Kasumi-1 (cell line): ENCODE results near the gene HAGH.

Experiments
- DNase-seq, 2 experiments: peaks; one replicate each; lab custom pipeline; 2025; lab: John Stamatoyannopoulos, UW

Gene HAGH

DNA sequence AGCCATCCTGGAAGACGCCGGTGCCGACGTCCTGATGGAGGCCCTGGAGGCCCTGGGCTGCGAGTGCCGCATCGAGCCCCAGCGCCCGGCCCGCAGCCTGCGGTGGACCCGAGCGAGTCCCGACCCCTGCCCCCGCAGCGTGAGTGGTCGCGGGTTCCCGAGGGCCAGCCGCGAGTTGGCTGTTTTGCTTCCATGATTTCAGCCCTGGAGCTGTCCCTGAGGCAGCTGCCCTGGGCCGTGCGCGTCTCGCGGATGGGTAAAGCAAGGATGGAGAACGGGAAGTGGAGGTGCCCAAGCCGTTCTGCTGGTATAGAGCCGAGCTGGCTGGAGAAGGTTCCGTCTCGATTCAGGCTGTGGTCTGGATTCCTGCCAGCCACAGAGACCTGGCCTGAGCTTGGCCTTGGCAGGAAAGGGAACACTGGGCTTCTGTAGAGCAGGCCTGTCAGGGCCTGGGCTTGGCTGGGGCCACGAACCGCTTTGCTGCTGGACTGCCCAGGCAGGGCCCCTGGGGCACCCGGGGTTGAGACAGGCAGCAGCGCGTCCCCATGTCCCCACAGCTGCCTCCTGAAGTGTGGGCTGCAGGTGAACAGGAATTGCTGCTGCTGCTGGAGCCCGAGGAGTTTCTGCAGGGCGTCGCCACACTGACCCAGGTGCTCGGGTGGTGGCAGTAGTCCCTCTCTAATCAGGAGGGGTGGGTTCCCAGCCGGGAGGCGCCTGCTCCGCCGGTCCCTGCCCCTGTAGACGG is 52.8 kb downstream of the HAGH start:
- peak; percentile 9 to 17 for DNase-seq

DNA sequence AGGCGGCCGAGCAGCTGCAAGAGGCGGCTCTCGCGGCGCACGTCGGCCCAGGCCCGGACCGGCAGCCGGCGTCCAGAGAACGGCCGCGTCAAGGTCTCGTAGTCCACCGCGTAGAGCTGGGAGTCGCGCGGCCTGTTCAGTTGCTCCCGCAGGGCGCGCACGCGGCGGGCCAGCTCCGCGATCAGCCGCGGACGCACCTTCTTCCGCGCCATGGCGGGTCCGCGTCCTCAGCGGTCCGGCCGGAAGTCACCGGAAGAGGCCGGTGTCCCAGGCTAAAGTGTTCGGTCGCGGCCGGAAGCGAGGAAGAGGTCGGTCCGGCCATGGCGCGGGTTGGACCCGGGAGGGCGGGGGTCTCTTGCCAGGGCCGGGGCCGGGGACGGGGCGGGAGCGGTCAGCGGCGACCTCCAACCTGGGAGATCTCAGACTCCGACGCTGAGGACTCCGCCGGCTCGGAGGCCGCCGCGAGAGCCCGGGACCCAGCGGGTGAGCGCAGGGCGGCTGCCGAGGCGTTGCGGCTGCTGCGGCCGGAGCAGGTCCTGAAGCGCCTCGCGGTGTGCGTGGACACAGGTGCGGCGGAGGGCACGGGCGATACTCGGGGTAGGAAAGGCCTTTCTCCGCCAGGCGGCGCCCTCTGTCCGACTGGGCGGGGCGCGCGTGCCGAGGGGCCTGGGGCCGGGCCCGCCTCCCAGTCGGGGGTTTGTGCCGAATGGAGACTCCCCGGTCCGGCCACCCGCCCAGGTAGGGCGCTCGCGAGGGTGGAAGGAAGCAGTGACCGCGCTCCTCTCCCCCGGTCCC is 53.5 kb downstream of the HAGH start, which contains the start of gene MRPS34:
TSS of gene MRPS34 (minus strand) at position 227 of the 795 bp plus-strand sequence. CDS start at position 212, 15 bp downstream.
- DNase-seq = peak; percentile 30 to 34

DNA sequence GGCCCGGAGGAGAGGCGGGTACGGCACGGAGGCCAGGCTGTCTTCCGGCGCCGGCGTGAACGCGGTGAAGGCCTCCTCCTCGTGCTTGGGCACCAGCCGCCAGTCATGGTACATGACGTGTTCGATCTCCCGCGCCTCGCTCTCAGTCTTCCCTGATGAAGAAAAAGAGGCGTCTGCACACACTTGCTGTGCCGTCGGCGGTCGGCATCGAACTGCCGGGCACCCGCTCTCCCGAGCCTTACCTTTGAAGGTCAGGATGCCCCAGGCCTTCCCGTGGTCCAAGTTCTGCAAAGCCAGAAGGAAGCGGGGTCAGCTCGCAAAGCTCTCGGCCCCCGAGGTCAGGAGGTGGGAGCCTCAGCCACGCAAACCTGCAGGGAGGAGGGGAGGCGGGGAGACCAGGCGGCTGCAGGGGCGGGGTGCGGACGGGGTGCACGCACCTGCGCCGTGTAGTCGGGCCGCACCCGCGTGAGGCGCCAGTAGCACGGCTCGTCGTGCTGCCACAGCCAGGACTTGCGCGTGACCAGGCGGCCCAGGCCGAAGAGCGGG is 54.2 kb downstream of the HAGH start, which contains the start of gene EME2:
TSS of gene EME2 (plus strand) at position 449 of the 546 bp plus-strand sequence. CDS start 418 bp downstream, outside the sequence.
- DNase-seq = peak in 1 of 2 experiments; percentile 2

DNA sequence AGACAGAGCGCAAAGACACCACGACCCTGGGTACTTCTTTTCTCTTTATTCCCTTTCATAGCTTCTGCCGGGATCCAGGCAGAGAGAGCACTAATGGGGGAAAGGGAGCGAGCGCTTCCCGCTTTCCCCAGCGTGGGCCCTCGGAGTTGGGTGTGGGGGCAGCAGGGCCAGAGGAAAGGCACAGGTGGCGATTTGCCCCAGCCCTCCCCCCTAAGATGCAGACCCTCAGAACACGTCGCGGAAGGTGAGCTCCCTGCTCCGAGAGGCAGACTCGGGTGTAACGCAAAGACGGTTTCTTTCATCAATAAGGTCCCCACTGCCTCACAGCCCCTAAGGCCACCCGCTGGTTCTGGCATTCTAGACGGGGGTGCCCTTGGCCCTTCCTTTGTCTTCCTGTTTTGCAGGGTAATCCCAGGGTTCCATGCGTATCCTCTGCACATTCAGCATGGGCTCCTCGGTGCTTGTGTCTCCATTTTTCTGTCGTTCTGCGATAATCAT is 54.7 kb downstream of the HAGH start:
- DNase-seq = no peak

DNA sequence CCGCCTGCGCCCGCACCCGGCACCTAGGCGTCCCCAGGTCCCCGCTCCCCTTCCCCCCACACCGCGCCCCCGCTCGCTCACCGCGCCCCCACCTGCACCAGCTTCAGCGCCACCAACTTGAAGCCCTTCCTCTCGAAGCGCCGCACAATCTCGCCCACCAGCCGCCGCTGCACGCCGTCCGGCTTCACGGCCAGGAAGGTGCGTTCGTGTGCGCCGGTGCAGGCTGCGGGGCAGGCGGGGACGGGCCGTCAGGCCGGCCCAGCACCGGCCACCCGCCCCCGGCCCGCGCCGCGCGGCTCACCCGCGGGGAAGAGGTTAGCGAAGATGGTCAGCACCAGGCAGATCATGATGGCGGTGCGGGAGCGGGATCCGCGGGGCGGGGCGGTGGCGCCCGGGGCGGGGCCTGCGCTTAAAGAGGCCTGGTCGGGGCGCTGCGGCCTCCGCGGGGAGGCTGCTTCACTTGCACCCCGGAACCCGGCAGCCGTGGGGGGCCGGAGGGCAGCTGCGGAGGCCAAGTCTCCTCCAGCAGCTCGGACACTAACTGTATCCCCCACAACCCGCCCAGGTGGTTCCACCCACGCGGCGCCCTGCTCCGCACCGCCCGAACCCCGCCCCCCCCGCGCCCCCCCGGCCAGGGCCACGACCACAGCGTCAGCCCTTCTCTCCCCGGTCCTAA is 55.3 kb downstream of the HAGH start, which contains the start of gene NME3:
TSS of gene NME3 (minus strand) at position 356 of the 676 bp plus-strand sequence. CDS start at position 347, 9 bp downstream.
- DNase-seq = peak; percentile 5

DNA sequence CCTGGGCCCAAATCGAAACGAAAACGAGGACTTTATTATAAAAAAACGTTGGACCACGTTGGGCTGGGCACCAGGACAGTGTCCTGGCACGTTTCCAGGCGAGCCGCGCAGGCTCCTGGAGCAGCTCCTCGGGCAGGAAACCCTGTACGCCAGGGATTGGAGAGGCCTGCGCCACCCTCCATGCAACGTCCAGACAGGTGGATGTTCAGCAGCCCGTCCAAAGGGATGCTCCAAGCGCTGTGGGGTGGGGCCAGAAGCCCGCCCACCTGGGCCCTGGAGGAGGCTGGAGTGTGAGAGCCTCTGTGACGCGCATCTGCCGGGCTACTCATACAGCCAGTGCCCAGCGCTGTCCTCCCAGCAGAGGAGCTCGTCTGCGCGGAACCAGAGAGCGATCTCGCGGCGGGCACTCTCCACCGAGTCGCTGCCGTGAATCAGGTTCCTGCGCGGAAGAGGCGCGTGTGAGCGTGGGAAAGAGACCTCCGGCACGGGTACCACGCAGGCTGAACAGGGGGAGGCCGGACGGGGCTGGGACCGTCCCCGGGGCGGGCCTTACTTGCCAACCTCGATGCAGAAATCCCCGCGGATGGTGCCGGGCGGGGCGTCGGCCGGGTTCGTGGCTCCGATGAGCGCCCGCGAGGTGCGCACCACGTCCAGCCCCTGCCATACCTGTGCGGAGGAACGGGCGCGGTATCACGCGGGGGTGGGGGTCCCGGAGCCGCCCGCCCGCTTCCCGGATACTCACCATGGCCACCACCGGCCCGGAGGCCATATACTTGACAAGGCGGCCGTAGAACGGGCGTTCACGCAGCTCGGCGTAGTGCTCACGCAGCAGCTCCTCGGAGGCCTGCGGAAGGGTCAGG is 56.1 kb downstream of the HAGH start:
- no peak for DNase-seq

DNA sequence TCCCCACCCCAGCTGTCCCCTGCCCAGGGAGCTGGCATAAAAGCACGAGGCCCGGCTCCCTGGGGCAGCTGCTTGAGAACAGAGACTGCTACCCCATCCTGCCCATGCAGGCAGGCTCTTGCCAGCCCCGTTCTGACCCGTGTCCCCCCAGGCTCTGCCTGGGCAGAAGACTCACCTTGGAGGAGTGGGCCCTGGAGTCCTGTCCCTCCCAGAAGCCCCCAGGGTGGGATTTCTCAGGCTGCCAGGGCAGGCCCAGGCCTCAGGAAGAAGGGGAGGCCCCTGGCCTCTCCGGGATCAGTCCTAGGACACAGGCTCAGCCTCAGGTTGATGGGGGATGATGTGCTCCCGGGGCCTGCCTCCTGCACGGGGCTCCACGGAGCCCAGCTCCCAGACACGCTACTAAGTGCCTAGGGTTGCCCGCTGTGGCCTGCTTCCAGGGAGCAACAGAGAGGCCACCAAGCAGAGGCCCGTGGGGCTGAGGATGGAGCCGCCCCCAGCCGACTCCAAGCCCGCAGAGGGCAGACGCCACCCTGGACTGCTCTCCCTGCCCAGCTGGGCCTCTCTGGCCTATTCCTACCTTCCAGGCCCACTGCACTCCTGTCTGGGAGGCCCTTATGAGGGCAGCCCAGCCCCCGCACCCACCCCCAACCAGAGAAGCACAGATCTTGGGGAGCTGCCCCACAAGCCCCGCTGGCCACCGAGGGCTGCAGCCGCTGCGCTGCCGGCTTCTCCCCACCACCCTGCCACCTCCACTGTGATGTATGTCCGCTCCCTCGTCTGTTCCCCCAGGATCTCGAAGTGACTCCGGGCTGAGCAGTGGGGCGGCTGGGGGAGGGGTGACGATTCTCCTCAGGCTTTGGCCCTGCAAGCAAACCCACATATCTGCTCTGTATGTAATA is 57.0 kb downstream of the HAGH start:
- no peak for DNase-seq

DNA sequence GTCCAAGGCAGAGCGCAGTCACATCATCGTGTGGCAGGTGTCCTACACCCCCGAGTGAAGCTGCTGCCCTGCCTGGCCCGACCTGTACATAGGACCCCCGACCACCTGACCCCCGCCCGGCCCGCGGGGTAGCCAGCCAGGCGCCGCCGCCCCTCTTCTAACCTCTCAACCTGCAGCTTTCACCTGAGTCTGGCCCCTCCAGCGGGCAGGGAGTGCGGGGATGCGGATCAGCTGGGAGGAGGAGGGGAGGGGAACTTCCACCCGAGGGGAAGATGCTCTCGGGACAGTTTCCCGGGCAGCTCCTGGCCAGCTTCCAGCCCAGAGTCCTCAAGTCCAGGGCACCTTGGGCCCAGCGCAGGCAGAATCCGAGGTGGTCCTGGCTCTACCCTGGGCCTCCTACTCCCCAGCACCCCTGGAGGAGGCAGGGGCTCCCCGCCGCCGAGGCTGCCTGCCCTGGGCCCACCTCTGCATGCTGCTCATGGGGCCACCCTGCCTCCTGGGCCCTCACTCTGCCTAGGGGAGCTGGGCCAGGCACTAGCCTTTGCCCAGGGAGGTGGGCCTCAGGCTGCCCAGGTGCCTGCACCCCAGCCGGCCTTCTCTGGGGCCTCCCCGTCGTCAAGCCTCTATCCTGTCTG is 57.7 kb downstream of the HAGH start:
- DNase-seq = no peak

DNA sequence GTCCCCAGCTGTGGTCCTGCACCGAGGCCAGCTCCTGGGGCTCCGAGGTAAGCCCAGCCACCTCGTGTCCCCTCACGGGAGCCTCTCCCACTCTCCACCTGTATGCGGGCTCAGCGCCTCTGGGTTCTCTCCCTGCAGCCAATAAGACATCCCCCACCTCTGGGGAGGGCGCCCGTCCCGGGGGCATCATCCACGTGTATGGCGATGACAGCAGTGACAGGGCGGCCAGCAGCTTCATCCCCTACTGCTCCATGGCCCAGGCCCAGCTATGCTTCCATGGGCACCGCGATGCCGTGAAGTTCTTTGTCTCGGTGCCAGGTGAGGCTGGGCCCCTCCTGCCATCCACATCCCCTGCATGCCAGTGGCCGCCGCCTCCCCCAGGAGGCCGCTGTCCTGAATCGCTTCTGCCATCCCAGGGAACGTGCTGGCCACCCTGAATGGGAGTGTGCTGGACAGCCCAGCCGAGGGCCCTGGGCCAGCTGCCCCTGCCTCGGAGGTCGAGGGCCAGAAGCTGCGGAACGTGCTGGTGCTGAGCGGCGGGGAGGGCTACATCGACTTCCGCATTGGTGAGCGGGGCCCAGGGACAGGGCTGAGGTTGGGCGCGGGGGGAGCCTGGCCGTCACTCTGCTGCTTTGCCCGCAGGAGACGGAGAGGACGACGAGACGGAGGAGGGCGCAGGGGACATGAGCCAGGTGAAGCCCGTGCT is 58.4 kb downstream of the HAGH start:
- no peak for DNase-seq

DNA sequence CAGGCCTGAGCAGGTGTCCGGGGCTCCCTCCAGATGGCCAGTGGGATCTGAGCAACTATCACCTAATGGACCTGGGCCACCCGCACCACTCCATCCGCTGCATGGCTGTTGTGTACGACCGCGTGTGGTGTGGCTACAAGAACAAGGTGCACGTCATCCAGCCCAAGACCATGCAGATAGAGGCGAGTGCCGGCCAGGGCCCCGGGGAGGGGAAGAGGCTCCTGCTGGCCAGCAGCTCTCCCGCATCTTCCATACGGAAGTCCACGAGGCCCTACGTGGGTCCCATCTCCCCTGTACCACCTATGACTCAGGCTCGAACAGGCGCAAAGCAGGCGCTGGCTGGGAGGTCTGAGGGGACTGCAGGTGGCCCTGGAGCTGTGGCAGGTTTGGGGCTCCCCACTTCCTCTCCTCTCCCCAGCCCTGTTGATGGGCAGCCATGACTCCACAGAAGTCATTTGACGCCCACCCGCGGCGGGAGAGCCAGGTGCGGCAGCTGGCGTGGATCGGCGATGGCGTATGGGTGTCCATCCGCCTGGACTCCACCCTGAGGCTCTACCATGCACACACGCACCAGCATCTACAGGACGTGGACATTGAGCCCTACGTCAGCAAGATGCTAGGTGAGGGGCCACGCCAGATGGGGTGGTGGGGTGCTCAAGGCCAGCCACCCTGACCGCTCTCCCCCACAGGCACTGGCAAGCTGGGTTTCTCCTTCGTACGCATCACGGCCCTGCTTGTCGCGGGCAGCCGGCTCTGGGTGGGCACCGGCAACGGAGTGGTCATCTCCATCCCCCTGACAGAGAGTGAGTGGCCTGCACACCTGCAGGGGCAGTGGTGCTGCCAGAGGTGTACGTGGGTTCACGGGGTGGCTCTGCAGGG is 59.3 kb downstream of the HAGH start:
- DNase-seq = no peak

DNA sequence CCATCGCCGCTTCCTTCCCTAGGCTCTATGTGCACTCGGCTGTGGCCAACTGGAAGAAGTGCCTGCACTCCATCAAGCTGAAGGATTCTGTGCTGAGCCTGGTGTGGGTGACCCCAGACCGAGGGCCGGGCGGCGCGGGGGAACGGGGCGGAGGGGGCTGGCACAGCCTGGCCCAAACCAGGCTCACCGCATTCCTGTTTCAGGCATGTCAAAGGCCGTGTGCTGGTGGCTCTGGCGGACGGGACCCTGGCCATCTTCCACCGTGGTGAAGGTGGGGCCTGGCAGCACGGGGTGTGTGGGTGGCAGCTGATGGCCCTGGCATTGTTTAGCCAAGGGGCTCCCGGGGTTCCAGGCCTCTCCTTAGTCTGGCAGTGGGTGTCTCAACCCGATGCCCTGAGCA is 59.9 kb downstream of the HAGH start:
- DNase-seq = no peak

DNA sequence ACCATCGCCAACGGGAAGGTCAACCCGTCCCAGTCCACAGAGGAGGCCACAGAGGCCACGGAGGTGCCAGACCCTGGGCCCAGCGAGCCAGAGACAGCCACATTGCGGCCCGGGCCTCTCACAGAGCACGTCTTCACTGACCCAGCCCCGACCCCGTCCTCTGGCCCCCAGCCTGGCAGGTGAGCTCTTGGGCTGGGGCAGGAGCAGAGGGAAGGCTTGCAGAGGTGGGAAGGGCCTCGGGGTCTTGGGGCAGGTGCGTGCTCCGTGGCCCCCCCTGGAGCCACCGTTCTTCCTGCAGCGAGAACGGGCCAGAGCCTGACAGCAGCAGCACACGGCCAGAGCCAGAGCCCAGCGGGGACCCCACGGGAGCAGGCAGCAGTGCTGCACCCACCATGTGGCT is 60.4 kb downstream of the HAGH start:
- DNase-seq = no peak

DNA sequence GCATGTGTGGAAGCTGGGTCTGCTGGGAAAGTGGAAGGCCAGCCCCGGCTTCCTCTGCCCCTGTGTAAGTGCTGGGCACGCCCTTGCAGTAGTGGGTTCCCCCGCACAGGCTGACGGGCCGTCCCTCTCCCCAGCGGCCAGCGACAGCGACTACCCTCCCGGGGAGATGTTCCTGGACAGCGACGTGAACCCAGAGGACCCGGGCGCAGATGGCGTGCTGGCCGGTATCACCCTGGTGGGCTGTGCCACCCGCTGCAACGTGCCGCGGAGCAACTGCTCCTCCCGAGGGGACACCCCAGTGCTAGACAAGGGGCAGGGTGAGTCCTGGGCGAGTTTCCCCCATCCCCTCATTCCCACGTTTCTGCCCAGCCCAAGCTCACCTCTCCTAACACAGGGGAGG is 60.8 kb downstream of the HAGH start:
- DNase-seq = no peak

DNA sequence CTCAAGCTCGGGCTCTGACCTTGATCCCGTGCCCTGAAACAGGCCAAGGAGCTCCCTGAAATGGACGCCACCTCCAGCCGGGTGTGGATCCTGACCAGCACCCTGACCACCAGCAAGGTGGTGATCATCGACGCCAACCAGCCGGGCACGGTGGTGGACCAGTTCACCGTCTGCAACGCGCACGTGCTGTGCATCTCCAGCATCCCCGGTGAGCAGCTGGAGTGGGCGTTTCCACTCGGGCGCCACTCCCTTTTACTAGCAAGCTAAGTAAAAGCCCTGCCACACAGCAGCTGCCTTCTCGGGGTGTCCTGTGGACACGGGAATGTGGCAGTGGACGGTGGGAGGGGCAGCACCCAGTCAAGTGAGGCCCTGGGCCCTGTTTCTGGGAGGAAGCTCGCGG is 61.7 kb downstream of the HAGH start:
- DNase-seq = no peak

DNA sequence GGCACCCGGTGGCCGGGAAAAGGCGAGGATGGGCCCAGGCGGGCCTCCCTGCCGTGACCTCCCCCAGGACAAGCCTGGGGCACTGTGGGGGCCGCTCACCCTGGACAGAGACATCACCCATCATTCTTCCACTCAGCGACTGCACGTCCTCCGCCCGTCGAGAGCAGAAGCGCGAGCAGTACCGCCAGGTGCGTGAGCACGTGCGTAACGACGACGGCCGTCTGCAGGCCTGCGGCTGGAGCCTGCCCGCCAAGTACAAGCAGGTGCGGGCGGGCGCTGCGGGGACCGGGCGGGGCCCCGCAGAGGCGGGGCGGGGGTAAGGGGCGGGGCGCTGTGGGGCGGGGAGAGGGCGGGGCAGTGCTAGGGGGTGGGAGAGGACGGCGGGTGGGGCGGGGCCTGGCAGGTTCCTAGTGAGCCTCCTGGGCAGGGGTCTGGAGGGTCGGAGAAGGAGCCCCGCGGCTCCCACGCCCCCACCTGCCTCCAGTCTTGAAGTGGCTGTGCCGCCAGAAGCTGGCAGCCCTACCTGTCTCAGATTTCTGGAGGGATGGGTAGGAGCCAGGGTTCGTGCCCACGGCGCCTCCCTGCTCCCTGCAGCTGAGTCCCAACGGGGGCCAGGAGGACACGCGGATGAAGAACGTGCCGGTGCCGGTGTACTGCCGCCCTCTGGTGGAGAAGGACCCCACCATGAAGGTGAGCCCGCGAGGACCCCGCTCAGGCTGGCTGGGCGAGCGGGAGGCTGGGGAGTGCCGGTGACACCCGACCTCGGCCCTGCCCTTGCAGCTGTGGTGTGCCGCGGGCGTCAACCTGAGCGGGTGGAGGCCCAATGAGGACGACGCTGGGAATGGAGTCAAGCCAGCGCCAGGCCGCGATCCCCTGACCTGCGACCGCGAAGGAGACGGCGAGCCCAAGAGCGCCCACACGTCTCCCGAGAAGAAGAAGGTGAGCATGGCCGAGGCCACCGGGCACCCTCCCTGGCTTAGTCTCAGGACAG is 62.8 kb downstream of the HAGH start:
- peak in 1 of 2 experiments; percentile 1 for DNase-seq

DNA sequence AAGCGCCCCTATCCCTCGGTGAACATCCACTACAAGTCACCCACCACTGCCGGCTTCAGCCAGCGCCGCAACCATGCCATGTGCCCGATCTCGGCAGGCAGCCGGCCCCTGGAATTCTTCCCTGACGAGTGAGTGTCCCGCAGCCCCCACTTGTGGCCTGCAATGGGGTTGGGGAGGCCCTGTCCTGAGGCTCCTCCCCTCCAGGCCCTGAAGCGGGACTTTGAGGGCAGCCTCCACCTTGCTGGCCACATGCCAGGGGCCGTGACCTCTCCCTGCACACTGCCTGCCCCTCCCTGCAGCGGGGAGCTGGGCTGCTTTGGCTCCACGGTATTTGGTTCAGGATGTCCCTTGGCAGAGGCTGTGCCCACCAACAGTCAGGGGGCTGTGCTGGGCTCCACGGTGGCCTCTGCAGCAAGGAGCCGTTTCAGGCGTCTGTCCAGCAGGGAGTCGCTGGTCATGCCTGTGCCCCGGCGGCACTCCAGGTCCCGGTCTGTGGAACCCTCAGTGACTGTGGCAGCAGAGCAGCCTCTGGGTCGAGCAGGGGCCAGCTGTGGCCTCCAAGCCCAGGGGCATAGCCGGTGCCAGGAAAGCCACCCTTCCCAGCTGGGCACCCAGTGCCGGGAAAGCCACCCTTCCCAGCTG is 63.6 kb downstream of the HAGH start:
- DNase-seq = no peak
